ENCODE data around the gene TBC1D21.

TBC1D21 gene

DNA sequence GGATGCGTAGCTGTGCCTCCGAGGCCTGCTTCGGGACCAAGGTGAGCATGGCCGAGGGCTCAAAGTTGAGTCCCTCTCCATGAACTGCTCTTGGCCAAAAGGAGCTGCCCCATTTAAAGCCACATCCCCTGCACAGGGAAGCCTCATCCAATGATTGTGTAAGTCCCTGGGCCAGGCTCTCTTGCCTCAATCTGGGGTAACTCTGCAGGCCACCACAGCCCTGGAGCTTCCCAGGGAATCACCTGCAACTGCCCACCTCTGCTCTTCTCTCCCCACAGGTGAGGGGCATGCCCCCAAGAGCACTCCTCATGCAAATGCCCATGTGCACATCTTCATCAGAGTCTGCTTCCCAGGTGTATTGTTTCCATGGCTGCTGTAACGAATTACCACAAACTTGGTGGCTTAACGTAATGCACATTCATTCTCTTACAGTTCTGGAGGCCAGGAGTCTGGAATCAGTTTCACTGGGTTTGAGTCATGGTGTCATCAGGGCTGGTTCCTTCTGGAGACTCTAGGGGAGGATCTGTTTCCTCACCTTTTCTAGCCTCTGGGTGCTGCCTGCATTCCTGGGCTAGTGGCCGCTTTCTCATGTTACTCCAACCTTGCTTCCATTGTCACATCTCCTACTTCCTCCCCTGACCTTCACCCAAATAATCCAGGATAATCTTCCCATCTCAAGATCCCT lies 27.9 kb downstream of the TBC1D21 start:
- TF ChIP-seq, protein P1, sequence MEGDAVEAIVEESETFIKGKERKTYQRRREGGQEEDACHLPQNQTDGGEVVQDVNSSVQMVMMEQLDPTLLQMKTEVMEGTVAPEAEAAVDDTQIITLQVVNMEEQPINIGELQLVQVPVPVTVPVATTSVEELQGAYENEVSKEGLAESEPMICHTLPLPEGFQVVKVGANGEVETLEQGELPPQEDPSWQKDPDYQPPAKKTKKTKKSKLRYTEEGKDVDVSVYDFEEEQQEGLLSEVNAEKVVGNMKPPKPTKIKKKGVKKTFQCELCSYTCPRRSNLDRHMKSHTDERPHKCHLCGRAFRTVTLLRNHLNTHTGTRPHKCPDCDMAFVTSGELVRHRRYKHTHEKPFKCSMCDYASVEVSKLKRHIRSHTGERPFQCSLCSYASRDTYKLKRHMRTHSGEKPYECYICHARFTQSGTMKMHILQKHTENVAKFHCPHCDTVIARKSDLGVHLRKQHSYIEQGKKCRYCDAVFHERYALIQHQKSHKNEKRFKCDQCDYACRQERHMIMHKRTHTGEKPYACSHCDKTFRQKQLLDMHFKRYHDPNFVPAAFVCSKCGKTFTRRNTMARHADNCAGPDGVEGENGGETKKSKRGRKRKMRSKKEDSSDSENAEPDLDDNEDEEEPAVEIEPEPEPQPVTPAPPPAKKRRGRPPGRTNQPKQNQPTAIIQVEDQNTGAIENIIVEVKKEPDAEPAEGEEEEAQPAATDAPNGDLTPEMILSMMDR (IDR thresholded peaks at IDR 0.05; ENCODE audit: unreplicated experiment in 3 of 3) = no peak
- Mint-ChIP-seq H3K4me1 (no peaks in the 10 kb centered on the region), H3K4me3 (no peak overlapping the region), H3K9me3 (no peaks in the 10 kb centered on the region), H3K27me3 (ENCODE audit: low read depth) (peaks cover 4% of the 10 kb centered on the region), H3K27ac (no peak overlapping the region), H3K36me3 (ENCODE audit: low read depth) (peaks cover 6% of the 10 kb centered on the region)

DNA sequence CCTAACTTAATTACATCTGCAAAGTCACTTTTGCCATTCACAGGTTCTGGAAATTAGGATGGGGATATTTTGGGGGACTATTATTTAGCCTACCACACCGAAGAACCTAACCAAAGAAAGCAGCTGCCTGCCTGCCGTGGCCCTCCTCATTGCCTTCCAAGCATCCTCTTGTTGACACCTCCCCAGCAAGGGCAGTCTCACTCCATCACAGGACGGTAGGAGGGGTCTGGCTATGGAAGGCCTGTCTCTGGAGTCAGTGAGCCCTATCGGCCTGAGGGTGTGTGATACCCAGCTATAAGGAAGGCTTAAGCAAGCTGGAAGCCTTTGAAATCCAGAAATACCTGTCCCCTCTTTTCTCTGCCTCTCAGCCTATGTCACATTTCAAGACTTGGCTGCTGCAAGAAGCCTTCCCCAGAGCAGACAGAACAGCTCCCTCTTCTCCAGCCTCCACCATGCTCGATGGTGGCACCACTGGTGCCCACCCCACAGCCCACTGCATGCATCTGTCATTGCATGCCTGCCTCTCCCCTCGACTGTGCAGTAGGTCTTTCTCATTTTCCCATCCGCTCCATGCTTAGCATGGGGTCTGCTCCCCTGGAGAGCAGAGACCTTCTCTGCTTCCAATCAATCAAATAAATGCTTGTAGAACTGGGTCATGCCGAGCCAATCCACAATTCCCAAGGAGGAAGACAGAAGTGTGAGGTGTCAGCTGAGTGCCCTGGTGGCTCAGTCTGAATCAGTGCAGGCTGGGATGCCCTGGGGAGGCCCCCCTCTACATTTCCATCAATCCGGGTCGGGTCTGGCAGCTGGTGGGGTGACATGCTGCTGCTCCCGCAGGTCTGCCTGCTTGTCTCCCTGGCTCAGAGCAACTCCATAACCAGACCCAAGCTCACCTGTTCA lies 29.0 kb downstream of the TBC1D21 start:
- Mint-ChIP-seq H3K4me3 (no peak overlapping the region), H3K27ac (no peak overlapping the region), H3K36me3 (ENCODE audit: low read depth) (peaks cover 6% of the 10 kb centered on the region), H3K4me1 (peaks cover 7% of the 10 kb centered on the region), H3K27me3 (ENCODE audit: low read depth) (peaks cover 4% of the 10 kb centered on the region), H3K9me3 (no peaks in the 10 kb centered on the region)
- TF ChIP-seq, protein P1 (IDR thresholded peaks at IDR 0.05; ENCODE audit: unreplicated experiment in 3 of 3) = no peak

DNA sequence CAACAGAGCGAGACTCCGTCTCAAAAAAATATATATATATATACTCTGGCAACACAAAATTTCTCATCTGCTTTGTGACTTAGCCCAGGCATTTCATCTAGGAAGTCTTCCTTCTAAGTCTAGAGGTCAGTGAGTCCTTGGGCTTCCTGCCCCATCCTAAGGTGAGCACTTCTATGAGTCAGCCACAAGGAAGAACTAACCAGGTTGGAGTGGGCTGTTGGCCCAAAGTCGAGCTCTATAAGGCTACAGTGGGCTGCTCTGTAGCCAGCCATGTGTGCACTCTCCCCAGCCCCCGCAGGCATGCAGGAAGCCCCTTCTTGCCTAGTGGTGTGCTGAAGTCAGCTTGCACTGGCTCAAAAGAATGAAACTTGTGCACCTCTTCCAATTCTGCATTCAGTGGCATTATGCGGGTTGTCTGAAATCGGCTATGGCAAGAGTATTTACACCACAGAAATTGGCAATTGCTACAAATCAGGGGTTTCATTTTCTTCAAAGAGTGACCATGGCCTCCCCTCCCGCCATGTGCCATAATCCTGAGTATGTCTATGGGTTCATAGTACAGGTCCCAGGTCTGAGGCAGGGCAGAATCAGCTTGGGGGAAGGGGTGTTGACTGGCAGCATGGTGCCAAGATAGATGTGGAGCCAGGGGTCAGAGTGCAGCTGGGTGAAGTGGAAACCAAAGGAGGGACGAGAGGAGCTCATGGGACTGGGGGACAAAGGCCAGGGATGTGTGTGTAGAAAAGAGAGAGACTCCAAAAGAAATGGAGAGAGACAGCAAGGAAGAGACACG lies 30.9 kb downstream of the TBC1D21 start:
- H3K4me3 Mint-ChIP-seq = no peak overlapping the region
- TF ChIP-seq, protein P1 (IDR thresholded peaks at IDR 0.05; ENCODE audit: unreplicated experiment in 3 of 3) = no peak
- no peak overlapping the region for H3K27ac Mint-ChIP-seq
- peaks cover 15% of the 10 kb centered on the region for H3K4me1 Mint-ChIP-seq
- H3K9me3 Mint-ChIP-seq = no peaks in the 10 kb centered on the region
- H3K36me3 Mint-ChIP-seq (ENCODE audit: low read depth) = peaks cover 6% of the 10 kb centered on the region
- peaks cover 4% of the 10 kb centered on the region for H3K27me3 Mint-ChIP-seq (ENCODE audit: low read depth)

DNA sequence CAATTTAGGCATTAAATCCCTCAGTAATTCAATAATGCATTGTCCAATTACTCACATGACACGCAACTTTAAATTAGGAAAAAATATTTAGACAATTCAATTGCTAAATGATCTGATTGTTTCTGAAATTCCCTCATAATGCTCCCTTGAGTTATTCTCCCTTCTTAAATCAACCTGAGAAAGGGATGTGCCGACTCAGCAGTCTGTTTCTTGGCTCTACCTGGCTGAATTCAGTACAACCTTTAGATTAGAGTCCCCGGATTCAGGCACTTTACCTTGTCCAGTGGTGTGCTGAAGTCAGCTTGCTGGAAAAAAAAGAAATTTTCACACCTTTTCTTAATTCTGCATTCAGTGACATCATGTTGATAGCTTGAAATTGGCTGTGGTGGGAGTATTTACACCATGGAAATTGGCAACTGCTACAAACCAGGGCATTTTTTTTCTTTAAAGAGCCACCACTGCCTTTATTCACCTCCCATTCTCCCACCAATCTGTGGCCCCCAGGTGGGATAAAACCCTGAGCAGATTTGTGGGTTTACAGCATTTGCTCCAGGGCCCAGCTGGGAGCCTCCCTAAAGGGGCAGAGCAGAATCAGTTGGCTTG lies 32.0 kb downstream of the TBC1D21 start:
- Mint-ChIP-seq H3K9me3 (no peaks in the 10 kb centered on the region), H3K27ac (no peak overlapping the region), H3K27me3 (ENCODE audit: low read depth) (peaks cover 4% of the 10 kb centered on the region), H3K4me1 (peaks cover 15% of the 10 kb centered on the region), H3K4me3 (no peak overlapping the region), H3K36me3 (ENCODE audit: low read depth) (peaks cover 6% of the 10 kb centered on the region)
- TF ChIP-seq, protein P1 (IDR thresholded peaks at IDR 0.05; ENCODE audit: unreplicated experiment in 3 of 3) = no peak

DNA sequence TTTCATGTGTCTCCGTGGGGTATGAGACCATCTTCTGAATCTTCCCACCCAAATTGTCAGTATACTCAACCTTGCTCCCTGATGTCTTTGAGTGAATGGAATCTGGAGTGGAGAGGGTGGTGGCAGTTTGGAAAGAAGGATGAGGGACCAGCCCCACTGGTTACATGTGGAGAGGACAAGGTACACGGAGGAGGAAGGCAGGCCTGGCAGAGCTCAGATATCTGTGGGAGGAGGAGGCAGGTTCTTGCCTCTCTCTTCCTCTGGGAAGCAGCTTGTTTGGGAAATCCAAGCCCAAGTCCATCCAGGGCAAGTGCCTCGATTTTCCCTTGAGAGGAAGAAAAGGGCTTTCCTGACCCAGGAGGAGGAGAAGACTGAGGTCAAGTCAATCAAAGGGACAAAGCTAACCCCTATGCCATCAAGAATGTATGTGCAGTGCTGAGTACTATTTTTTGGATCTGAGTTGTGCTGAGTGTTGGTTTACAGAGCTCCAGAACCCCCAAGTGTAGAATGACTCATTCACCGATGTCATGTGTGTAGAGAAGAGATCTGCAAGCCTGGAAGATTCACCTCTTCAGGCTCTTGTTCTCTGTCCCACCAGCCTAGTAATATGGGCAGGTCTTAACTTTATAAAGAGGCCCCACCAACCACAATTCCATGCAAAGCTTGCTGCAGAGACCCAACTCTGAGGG lies 33.1 kb downstream of the TBC1D21 start:
- Mint-ChIP-seq H3K36me3 (ENCODE audit: low read depth) (peaks cover 6% of the 10 kb centered on the region), H3K27me3 (ENCODE audit: low read depth) (peaks cover 4% of the 10 kb centered on the region), H3K4me3 (no peak overlapping the region), H3K4me1 (peaks cover 20% of the 10 kb centered on the region), H3K9me3 (no peaks in the 10 kb centered on the region), H3K27ac (peak overlapping the region in 1 of 3 experiments; percentile 37)
- TF ChIP-seq, protein P1 (IDR thresholded peaks at IDR 0.05; ENCODE audit: unreplicated experiment in 3 of 3) = no peak
